ENCODE results near the gene ADAMTS4.
A peak's percentile ranks its signal among the peaks of the same experiment; 100 is the strongest.

ADAMTS4 gene

GRCh38 chr1:161153176-161153575, 45.7 kb downstream of the ADAMTS4 start:
- no peak for DNase-seq (ENCODE audit: low read depth)

GRCh38 chr1:161145832-161146231, 53.0 kb downstream of the ADAMTS4 start:
- DNase-seq (ENCODE audit: low read depth) = no peak

- no peak for DNase-seq (ENCODE audit: low read depth)
Observed at GRCh38 chr1:161140755-161141400, 58.0 kb downstream of the ADAMTS4 start.

- DNase-seq (ENCODE audit: low read depth) = peak; percentile 72
Observed at GRCh38 chr1:161139766-161140165, 59.1 kb downstream of the ADAMTS4 start.

- no peak for DNase-seq (ENCODE audit: low read depth)
Observed at GRCh38 chr1:161138431-161138830, 60.4 kb downstream of the ADAMTS4 start.

GRCh38 chr1:161137881-161138280, 61.0 kb downstream of the ADAMTS4 start:
- no peak for DNase-seq (ENCODE audit: low read depth)

Measured in ELR (cell line).